ENCODE results near the gene TP53I11.

TP53I11 gene

GRCh38 chr11:44939673-44940395, 10.8 kb downstream of the TP53I11 start:
- no peak for DNase-seq (ENCODE audit: low spot score)

GRCh38 chr11:44938066-44938691, 12.5 kb downstream of the TP53I11 start:
- no peak for DNase-seq (ENCODE audit: low spot score)

- DNase-seq (ENCODE audit: low spot score), result no peak
Observed at GRCh38 chr11:44936951-44937543, 13.6 kb downstream of the TP53I11 start.

GRCh38 chr11:44936525-44936924, 14.2 kb downstream of the TP53I11 start:
- DNase-seq (ENCODE audit: low spot score), result peak; percentile 89

- no peak for DNase-seq (ENCODE audit: low spot score)
Observed at GRCh38 chr11:44934735-44935250, 15.9 kb downstream of the TP53I11 start.

DNA sequence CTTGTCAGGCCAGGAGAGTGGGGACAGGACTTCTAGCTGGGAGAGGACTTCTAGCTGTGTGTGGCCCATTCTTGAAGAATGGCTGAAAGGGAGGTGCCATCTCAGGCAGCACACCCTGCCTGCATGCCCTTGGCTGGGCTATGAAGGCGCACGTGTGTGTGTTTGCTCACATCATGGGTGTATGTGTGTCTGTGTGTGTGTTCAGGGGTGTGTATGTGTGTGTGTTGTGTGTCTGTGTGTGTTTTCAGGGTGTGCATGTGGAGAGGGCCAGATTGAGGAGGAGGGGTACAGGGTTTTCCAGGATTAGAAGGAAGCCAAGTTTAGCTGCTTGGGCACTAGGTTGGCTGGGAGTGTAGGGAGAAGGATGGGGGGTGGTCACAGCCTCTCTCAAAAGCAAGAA, 16.6 kb downstream of the TP53I11 start:
- DNase-seq (ENCODE audit: low spot score), result no peak

DNA sequence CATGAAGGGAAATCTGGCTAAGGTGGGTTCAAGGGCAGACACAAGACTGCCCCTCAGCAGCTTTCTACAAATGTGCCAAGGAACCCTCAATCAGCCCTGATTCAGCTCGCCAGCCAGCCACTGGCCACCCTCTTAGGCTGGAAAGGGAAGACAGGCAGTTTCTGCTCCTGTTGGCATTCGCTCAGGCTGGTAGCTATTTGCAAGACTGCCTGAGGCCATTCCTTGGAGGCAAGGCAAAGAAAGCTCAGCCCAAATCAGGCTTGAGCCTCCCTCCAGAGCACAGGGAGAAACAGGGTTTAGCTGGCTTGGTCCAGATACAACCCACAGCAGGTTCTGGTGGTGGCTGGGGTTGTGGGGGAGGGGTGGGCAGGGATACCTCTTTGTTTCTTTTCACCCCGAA, 19.2 kb downstream of the TP53I11 start:
- no peak for DNase-seq (ENCODE audit: low spot score)

- DNase-seq (ENCODE audit: low spot score), result no peak
Observed at GRCh38 chr11:44930588-44931302, 19.9 kb downstream of the TP53I11 start.

GRCh38 chr11:44928816-44929215, 21.9 kb downstream of the TP53I11 start:
- DNase-seq (ENCODE audit: low spot score), result no peak

- no peak for DNase-seq (ENCODE audit: low spot score)
Observed at GRCh38 chr11:44928144-44928543, 22.5 kb downstream of the TP53I11 start.

GRCh38 chr11:44927174-44927661, 23.5 kb downstream of the TP53I11 start:
- DNase-seq (ENCODE audit: low spot score), result peak; percentile 88

DNA sequence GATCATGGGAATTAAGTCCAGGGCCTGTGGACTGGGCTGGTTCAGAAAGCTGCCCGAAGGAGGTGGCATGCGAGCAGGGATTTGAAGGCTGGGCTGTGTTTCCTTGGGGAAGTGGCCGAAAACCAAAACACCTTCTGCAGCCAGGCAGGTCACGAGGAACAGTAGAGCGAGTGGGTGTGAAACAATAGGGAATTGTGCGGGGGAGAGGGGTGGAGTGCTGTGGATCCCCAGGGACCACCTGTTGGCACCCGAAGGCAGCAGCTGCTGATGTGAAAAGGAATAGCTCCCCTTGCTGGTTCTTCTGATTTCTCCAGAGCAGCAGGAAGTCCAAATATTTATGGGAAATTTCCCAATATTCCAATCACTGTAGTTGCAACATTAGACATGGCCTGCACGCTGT, 24.6 kb downstream of the TP53I11 start:
- DNase-seq (ENCODE audit: low spot score), result no peak

GRCh38 chr11:44923806-44924205, 26.9 kb downstream of the TP53I11 start:
- DNase-seq (ENCODE audit: low spot score), result no peak

GRCh38 chr11:44923115-44923514, 27.6 kb downstream of the TP53I11 start:
- no peak for DNase-seq (ENCODE audit: low spot score)

GRCh38 chr11:44920451-44920850, 30.2 kb downstream of the TP53I11 start:
- no peak for DNase-seq (ENCODE audit: low spot score)

GRCh38 chr11:44917741-44918140, 32.9 kb downstream of the TP53I11 start:
- no peak for DNase-seq (ENCODE audit: low spot score)

DNA sequence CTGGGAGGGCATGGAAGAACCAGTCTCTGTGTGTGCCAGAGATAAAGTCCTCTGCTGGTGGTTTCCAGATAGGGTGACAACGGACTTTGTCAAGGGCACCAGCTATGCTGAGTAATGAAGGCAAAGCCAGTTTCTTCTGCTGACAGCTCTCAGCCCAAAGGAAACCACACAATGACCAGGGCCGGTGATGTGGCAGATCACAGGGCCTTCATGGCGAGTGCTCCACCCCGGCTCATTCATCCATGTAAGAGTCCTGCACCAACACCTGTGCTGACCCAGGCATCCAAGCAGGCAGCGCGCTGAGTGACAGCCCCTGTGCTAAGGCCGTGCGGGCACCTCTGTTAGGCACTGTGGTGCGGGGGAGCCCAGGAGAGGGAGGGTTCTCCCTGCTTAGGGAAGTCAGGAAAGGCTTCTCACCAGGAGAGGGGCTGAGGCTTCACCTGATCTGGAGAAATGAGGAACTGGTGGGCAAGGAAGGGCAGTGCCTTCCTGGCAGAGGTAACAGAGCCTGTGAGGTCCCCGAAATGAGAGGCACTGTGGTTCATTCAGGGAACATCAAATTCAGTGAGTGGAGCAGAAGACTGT, 33.8 kb downstream of the TP53I11 start:
- no peak for DNase-seq (ENCODE audit: low spot score)

- DNase-seq (ENCODE audit: low spot score), result no peak
Observed at GRCh38 chr11:44916331-44916730, 34.4 kb downstream of the TP53I11 start.

- no peak for DNase-seq (ENCODE audit: low spot score)
Observed at GRCh38 chr11:44915621-44916020, 35.1 kb downstream of the TP53I11 start.

DNA sequence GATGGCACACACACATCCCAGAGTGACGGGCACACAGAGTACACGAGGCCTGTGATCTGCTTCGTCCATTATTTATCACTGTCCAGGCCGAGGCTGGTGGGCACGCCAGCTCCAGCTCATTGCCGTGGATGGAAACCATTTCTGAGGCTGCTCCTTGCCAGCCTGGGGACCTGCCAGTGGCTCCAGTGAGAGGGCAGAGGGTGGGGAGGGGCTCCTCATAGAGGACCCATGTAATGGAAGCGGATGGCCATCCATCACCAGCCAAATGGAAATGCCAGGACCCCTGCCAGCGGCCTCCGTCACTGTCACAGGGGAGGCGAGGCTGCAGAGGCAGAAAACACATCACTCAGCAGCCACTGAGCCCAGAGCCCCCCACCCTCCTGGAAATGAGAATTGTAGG, 35.7 kb downstream of the TP53I11 start:
- DNase-seq (ENCODE audit: low spot score), result no peak

- DNase-seq (ENCODE audit: low spot score), result no peak
Observed at GRCh38 chr11:44914105-44914504, 36.6 kb downstream of the TP53I11 start.

DNA sequence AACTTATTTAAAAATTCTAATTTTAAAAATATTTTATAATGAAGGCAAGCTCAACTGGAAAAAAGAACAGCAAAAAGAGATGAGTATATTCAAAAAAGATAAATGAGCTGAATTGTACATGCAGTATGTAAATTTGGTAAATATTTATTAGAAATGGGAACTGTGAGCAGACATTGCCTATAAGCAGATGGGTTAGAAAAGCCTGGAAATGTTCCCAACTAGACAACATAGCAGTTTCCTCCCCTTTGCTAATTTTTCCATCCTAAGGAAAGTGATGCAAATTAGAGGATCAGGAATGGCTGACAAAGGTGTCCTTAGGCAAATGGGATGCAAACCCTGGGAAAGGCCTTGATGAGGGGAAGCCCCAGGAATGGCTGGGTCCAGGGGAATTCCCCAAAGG, 37.2 kb downstream of the TP53I11 start:
- no peak for DNase-seq (ENCODE audit: low spot score)

Measured in GM03348 (cell line).